Measurements from ENCODE around the gene COA4.

Gene COA4

DNA sequence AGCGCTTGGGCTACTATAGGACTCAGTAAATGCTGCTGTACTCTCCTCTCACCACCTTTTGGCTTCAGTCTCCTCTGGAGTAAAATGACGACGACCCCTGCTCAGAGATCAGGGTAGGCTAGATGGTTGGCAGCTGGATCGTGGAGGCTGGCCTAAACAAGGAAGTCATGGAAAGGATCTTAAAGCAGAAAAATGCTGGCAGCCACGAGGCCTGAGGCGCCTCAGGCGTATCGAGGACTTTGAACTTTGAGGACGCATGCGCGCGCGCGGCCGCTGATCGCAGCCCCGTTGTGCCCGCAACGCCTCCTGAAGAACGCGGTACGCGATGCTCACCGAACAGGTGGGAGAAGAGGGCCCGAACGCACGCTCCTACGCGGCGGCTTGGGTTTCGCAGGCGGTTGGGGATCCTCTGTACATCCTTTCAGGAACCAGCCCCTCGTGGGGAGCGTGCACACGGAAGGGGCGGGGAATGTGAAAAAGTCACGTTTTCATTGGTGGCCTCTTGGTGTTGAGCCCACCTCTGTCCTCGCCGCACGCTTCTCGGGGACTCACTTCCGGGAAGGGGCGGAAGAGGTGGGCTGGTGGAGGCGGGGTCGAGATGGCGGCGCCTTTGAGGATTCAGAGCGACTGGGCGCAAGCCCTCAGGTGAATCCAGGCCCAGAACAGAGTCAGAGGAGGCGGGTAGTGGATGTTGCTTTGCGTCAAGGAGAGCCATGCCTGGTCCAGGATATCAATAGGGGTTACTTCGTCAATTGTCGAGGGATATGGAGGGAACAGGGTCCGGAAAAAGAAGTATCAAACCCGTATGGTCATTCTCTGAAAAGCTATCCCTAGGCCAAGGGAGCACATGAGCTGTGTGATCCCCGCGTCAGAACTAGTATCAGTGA lies at the start of gene COA4, which contains the start of gene PAAF1:
Gene COA4 (minus strand): TSS at position 423 of the 887 bp plus-strand sequence. CDS start 3,468 bp downstream, outside the sequence.
Gene PAAF1 (plus strand): TSS at position 576 of the 887 bp plus-strand sequence. CDS start 23 bp downstream, at position 599.
- peak; percentile 98 for DNase-seq

DNA sequence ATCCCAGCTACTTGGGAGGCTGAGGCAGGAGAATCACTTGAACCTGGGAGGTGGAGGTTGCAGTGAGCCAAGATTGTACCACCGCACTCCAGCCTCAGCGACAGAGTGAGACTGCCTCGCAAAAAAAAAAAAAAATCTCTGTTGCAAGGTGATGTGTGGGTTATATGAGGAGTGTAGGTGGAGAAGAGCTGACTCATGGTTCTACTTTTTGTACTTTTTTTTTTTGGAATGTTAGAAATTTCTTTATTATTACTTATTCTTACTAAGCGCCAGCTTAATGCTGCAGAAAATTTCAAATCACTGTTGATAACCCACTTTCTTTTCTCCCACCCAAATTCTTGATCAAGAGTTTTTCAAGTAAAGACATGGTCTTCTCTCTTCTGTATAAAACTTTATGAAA lies 44.5 kb upstream of the COA4 start:
- DNase-seq: no peak

DNA sequence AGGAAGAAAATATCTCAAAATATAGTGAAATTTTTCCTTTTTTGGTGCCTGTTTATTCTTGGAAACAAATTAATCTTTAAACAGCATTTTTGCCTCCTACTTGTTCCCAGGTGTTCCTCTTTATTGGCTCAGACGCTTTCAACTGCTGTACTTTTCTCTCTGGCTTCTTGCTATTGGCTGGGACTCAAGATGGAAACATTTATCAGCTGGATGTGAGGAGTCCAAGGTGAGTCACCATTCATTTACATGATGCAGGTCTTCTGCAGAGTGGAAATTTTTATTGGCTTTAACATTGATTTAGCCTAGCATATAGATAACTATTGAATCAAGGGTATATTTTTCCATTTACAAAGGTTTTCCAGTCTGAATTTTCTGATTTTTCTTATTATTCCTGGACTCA lies 39.8 kb upstream of the COA4 start:
- no peak for DNase-seq

DNA sequence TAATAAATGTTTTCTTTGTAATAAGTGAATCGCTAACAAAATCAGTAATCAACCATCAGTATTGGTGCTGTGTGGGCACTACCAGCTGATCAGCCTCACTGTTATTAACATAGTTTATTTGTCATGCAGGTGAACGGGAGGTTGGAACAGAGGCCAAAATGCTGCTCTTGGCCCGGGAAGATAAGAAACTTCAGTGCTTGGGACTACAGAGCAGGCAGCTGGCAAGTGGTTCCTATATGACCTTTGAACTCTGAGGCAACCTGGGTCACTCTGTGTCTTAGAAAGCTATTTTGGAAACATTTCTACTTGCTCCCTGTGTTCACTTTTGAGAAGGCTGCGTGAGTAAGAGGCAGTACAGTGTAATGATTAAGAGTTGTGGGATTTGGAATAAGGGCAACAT lies 37.6 kb upstream of the COA4 start:
- no peak for DNase-seq

DNA sequence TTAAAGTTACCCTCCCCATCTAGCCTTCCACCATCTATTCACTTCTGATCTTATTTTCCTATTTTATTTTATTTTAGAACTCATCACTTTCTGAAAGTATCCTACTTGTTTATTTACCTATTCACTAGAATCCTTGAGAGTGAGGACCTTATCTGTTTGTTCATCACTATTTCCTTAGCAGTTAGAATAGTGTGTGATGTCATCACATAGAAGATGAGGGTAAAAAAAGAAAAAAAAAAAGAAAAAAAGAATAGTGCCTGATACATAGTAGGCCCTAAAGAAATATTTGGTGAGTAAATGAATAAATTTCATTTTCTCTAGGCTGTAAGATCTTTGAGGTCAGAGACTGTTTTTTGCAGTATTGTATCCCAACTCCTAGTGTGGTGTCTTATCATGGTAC lies 36.8 kb upstream of the COA4 start:
- no peak for DNase-seq

DNA sequence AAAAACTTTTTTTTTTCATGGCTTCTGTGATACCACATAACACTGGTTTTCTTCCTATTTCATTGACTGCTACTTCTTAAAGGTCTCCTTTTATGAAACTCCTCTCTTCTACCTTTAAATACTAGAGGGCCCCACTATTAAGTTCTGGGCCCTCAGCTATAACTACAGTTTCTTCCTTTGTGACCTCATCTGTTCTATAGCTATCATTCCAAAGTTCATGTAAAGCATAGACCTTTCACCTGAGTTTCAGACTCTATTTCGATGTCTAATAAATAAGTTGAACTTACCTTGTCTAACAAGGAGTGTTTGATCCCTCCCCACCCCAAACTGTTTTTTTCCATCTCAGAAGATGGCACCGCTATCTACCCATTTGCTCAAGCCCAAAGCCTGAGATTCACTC lies 35.4 kb upstream of the COA4 start:
- DNase-seq: no peak

DNA sequence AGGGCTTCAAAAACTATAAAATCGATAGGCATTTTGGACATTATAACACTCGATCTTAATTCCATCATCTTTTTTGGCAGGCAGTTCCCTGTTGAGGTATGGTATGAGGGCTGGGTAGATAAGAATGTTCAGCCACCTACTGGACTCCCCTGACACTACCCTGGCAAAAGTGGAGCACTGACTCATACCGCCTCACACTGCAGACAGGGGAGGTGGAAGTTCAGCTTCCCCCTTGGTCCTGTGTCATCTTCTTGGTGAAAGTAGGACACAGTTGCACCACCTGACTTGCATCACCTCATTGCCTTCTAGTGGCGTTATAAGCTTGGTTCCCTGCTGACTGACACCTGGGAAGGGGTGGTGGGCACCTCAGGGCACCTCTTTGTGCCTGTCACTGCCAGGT lies 30.5 kb upstream of the COA4 start:
- DNase-seq: peak; percentile 65

DNA sequence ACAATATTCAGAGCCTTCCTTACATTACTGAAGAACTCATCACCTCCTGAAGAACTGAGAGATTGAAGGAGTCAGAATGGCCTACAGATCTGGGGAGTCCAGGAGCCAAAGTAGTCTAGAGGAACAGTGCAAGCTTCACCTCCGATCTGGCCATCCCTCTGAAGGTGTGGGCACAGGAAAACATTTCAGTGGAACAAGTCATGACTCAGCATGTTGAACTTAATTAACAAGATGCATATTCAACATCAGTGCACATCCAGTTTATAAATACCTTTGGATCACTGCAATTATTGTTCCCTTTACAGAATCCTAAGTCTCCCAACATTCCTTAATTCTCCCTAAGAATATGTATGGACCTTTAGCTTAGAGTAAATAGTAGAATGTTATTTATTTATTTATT lies 25.7 kb upstream of the COA4 start:
- no peak for DNase-seq

DNA sequence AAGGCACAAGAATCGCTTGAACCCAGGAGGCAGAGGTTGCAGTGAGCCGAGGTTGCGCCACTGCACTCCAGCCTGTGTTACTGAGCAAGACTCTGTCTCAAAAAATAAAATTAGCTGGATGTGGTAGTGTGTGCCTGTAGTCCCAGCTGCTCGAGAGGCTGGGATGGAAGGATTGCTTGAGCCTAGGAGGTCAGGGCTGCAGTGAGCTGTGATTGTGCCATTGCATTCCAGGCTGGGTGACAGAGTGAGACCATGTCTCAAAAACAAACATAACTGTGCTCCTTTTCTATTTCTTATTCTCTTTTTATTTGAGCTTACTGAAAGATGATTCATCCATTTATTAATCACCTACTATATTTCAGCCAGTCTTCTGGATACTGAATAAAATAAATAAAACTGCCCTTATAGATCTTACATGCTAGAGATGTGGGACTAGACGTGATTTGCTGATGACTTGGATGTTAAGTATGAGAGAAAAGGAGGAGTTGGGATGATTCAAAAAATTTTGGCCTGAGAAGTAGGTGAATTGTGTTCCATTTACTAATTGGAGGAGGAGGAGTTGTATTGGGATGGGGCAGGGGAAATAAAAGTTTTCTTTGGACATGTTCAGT lies 18.2 kb upstream of the COA4 start:
- DNase-seq: no peak

DNA sequence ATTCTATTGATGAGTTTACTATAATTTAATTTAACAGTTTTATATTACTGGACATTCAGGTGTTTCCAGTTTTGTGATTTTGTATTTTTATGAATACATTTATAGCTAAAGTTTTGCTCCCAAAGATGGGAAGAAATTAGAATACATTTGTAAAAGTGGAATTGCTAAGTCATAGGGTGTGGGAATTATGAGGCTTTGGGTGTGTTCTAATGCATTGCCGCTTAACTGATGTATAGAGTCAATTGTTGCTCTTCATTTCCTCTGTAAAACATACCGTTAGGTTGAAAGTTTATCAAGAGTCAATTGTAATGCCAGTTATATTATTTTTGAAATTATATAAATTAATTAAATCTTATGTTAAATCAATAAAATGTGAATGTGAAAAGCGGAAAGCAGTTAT lies 16.4 kb upstream of the COA4 start:
- DNase-seq: no peak

DNA sequence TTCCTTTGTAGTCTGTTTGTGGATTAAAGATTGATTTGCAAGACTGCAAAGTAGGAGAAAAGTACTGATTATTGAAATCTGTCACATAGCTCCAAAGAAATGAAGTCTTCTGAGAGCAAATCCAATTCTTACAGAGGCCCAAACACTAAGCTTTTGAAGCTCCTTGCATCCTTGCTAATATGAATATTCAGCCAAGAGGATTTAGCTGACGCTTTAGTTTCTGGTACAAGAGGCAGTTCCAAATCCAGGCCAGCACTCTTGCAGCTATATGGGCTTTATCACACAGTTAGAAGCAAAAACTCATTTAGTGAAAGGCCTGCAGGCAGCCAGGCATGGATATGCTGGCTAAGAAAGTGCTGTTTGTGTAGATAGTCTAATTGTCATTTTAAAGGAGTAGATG lies 12.9 kb upstream of the COA4 start:
- DNase-seq: no peak

DNA sequence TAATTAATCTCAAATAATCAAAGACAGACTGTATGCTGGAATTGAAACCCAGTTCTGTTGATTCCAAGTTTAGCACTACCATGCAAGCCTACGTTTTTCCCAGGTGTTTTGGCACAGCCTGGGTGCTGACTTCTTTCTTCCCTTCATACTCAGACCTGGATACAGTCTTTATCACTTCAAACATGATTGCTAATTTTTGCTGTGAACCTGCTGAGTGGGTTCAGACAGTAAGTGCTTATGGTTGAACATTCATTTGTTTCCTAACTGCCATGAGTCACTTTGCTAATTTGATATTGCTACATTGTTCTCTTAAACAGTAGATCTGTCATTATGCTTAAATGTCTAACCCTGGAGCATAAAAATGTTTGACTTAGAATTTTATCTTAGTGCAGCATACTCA lies 12.4 kb upstream of the COA4 start:
- DNase-seq: no peak

DNA sequence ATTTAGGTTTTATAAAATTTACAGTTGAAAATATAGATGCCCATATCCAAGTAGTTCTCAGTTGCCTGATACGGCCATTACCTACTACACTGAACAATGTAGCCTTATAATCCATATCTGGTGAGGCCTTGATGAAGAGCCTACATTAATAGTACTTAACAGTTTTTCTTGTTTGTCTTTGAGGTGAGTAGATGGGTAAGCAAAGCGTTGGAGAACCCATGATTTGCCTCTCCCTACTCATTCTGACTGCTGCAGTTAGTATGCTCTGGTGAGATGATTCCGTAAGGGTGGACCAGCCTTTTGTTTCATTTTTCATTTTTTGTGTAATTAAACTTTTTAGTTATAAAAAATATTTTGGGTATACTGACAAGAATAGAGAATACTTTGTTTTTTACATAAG lies 11.6 kb upstream of the COA4 start:
- DNase-seq: no peak

DNA sequence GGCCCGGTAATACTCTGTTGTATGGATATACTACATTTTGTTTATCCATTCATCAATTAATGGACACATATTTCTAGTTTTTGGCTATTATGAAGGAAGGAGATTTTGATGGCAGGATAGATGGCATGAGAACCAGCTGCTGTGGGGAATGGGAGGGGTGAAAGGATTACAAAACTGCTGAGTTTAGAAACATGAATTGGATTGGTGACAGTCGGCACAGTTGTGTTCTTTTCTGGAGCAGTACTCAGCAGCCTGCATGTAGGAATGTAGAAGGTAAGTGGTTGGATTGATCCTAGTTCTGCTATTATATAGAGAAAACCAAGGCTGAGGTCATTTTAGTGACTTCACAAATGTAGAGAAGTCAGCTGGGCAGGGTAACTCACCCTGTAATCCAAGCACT lies 7.2 kb upstream of the COA4 start:
- DNase-seq: no peak

DNA sequence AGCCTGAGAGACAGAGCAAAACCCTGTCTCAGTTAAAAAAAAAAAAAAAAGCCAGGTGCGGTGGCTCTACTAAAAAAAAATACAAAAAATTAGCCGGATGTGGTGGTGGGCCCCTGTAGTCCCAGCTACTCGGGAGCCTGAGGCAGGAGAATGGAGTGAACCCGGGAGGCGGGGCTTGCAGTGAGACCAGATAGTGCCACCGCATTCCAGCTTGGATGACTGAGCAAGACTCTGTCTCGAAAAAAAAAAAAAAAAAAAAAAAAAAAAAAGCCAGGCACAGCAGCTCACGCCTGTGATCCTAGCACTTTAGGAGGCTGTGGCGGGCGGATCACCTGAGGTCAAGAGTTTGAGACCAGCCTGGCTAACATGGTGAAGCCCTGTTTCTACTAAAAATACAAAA lies 3.8 kb upstream of the COA4 start:
- peak; percentile 88 for DNase-seq

DNA sequence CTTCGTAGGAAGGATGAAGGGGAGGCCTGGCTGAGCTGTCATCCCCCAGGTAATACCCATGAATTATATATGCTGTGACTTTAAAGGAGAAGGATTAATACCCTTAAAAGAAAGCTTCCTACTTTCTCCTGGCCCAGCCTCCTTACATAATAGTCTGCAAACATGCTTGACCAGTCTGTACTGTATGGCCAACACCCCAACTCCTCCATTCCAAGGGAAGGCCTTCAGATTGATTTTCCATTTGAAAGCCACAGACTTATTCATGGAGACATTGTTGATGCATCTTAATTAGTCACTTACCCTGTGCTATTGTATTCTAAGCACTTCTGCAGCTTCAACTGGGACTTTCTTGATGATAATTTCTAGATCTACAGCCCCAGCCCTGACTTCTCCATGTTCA lies 2.1 kb upstream of the COA4 start:
- DNase-seq: no peak

DNA sequence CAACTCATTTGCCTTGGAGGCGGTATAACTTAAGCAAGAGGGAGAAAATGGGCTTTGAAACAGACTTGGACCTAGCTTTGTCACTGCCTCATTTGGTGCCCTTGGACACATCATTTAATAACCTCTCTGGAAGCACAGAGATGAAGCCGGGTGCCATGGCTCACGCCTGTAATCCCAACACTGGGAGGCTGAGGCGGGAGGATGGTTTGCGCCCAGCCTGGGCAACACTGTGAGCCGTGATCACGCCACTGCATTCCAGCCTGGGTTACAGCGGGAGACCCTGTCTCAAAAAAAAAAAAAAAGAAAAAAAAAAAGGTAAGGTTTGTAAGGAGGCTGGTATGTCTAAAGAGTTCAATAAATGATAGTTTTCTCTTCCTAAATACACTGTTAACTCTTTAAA lies 806 bp downstream of the COA4 start:
- no peak for DNase-seq

DNA sequence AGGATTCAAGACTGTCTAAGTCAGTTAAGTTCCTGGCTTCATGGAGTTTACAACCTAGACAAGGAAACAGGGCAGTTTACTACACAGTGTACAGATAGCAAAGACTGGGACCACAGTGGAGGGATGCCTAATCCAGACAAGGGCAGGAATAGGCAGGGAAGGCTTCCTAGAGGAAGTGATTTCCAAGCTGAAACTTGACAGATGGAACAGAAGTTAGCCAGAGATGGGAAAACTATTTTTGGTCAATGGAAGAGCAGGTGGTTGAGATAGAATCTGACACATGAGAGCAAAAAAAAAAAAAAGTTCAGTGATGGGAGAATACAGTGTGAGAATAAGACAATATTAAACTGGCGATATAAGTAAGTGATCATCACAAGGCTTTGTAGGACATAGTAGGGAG lies 1.3 kb downstream of the COA4 start:
- no peak for DNase-seq

DNA sequence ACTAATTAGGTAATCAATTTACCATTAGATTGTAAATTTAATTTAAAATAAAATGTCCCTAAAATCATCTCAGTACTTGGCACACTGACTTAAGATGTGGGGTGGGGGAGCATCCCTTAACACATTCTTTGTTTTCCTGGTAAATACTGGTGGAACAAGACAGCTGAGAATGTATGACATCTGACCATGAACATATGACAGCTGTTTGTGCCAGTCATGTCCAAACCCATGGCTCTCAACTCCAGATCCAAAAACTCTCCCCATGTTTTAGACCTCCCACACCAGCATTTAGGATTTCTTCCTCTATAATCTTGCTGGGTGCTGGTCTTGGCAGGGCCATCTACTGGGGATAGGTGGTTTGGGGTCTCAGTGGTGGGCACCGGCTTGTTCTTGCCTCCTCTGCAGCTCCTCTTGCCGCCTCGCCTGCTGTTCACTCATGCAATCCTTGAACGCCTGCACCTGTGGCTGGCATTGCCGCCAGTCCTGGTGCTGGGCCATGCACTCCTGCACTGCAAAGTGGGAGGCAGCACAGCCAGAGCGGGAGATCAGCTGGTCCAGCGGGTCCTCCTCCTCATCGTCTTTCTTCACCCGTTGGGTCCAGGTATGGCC lies 3.8 kb downstream of the COA4 start:
- no peak for DNase-seq

DNA sequence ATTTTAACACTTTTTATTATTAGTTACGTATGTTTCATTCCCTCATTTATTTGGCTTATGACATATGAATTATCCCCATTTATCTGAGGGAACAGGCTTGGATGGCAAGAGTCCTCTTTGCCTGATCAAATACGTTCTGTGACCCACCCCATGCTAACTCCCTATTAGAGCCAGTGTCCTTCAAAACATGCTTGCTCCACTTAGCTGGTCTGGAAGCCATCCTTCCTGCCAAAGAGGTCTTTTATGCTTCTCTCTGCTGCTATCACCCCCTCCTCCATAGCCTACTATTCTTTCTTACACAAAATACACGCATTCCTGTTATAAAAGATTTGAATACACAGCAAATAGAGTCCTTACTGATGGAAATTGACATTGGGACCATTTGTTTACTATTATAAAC lies 6.4 kb downstream of the COA4 start:
- no peak for DNase-seq

DNA sequence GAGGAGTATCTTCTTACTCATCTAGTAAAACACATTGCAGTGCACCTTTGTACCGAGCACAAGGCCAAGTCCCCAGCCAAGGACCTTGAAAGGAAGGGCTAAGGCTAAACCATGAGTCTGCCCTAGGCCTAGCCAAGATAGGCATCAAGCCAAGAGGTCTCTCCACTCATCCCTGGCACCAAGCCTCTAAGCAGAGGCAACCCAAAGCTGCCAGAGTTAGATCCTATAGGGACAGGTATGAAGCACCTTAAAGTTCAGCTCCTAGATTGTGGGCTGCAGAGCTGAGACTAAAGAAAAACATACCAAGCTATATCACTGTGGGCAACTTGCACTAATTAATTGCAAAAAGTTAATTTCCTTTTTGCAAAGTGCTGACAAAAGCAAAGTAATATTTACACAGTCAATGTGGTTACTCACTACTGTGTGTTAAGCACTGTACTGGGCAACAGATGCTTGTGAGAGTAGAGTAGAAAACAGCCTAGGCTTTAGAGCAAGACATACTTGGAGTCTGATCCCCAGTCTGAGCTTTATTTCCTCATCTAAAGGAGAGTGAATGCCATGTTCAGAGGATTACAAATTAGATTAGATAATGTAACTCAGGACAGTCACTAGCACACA lies 7.2 kb downstream of the COA4 start:
- DNase-seq: no peak

DNA sequence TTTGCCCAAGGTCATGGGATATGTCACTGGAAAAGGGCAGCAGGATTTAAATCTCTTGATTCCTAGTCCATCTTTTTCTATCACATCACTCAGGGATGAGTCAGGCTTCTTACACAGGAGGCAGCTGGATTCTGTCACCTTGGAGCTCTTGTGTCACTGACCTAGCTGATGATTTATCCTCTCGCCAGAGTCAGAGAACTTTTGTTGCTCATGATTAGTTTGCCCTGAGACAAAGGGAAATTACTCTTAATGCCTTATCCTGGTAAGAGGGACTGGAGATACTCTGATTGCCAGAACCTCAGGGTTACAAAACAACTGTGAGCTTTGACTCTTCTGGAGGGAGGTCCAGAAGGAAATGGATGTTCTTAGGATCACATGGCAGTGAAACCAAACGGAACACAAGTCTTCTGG lies 10.1 kb downstream of the COA4 start:
- DNase-seq: peak; percentile 79

DNA sequence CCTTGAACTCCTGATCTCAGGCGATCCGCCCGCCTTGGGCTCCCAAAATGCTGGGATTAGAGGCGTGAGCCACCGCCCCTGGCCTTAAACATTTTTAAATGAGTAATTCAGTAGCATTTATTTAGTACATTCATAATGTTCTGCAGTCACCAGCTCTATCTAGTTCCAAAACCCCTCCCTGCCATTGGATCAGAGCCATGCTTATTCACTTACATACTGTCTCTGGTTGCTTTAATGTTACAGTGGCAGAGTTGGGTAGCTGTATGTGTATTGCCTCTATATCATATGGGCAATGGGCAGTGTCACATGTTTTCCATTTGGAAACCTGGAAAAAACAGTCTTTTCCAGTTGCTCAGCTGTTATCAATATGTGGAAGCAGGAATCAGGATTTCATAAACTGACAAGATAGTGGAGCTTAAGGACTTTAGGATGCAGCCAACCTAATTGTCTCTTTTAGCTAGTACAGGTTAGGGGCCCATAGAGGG lies 10.5 kb downstream of the COA4 start:
- DNase-seq: no peak

DNA sequence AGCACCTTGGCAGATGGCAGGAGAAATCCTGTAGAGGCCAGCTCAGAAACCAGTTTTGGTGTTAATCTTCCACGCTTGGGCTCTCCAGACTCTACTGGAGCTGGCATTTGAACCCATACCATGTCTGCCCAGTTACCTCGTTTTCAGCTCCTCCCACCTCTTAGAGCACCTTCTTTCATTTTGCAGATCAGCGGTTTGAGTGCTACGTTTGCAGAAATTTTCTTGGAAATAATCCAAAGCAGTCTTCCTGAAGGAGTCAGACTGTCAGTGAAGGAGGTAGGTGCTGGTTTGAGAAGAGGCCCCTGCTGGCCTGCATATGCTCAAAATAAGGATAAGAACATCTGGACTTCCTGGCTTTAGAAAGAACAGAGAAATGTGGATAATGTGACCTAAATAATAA lies 13.7 kb downstream of the COA4 start:
- DNase-seq: no peak
